GM23338 (cell line): ENCODE results near the gene FRMD4A. TPM values are rescaled to one million over a fixed set of nuclear protein-coding genes. Genes with fewer than 3 reads are reported as not detected.

Experiments used
- ATAC-seq: fragments of 200-7000 bp; cut with Tn5 transposase; 3 replicates; pipeline ENCODE4 v1.9.1; 2020
- DNase-seq: peaks from one replicate; pipeline ENCODE4 v3.0.0-alpha.2; 2015; ENCODE audit warnings: low spot score
- H2AFZ ChIP-seq: fragments of 200-600 bp; sonication (generic); 2 replicates; pipeline ENCODE4 v1.8.0; 2016; ENCODE audit warnings: antibody characterized with exemption, mild to moderate bottlenecking, moderate library complexity
- H3F3A ChIP-seq: fragments of 200-600 bp; sonication (generic); replicated peaks from 2 replicates; pipeline ENCODE4 v1.8.0; 2017; ENCODE audit warnings: antibody characterized with exemption, mixed run types, low read depth
- H3K27ac ChIP-seq: fragments of 200-600 bp; sonication (generic); 2 replicates; pipeline ENCODE4 v1.6.1; 2016; ENCODE audit warnings: low read depth
- H3K27me3 ChIP-seq: fragments of 200-600 bp; sonication (generic); 2 replicates; pipeline ENCODE4 v1.8.0; 2016; ENCODE audit warnings: mild to moderate bottlenecking, mixed run types, moderate library complexity; ENCODE audit not compliant: insufficient read depth
- H3K36me3 ChIP-seq: fragments of 200-600 bp; sonication (generic); 2 replicates; pipeline ENCODE4 v1.8.0; 2016; ENCODE audit warnings: mild to moderate bottlenecking; ENCODE audit not compliant: insufficient read depth
- H3K4me1 ChIP-seq: fragments of 200-600 bp; sonication (generic); 2 replicates; pipeline ENCODE4 v1.8.0; 2016; ENCODE audit warnings: mild to moderate bottlenecking, moderate library complexity; ENCODE audit not compliant: insufficient read depth
- H3K4me2 ChIP-seq: fragments of 200-600 bp; sonication (generic); 2 replicates; pipeline ENCODE4 v1.7.1; 2017; ENCODE audit warnings: mixed run types
- H3K4me3 ChIP-seq: fragments of 200-600 bp; sonication (generic); 2 replicates; pipeline ENCODE4 v1.6.1; 2016; ENCODE audit warnings: mixed run types
- H3K79me2 ChIP-seq: fragments of 200-600 bp; sonication (generic); replicated peaks from 2 replicates; pipeline ENCODE4 v1.8.0; 2017; ENCODE audit warnings: mild to moderate bottlenecking; ENCODE audit not compliant: insufficient read depth
- H3K9me2 ChIP-seq: fragments of 200-600 bp; sonication (generic); 2 replicates; pipeline ENCODE4 v1.8.0; 2017; ENCODE audit not compliant: insufficient read depth
- H4K20me1 ChIP-seq: fragments of 200-600 bp; sonication (generic); replicated peaks from 2 replicates; pipeline ENCODE4 v1.8.0; 2017; ENCODE audit warnings: mild to moderate bottlenecking; ENCODE audit not compliant: insufficient read depth
- H3K27ac Mint-ChIP-seq: 2 replicates; pipeline ENCODE4 v1.8.0; 2020; ENCODE audit warnings: inconsistent platforms, mild to moderate bottlenecking, moderate library complexity, mixed read lengths
- H3K27me3 Mint-ChIP-seq: 3 replicates; pipeline ENCODE4 v1.8.0; 2022; ENCODE audit warnings: low read depth, mild to moderate bottlenecking, moderate library complexity, mixed read lengths, inconsistent platforms; ENCODE audit not compliant: insufficient read depth, poor library complexity
- H3K36me3 Mint-ChIP-seq: 3 replicates; pipeline ENCODE4 v1.8.0; 2021; ENCODE audit warnings: low read depth, mild to moderate bottlenecking, inconsistent platforms, moderate library complexity, mixed read lengths
- H3K4me1 Mint-ChIP-seq: 3 replicates; pipeline ENCODE4 v1.8.0; 2020; ENCODE audit warnings: mild to moderate bottlenecking, inconsistent platforms, mixed read lengths
- H3K4me3 Mint-ChIP-seq: 3 replicates; pipeline ENCODE4 v1.8.0; 2021; ENCODE audit warnings: moderate library complexity, mild to moderate bottlenecking, inconsistent platforms, mixed read lengths
- H3K9me3 Mint-ChIP-seq: 3 replicates; pipeline ENCODE4 v1.8.0; 2020; ENCODE audit warnings: moderate library complexity, mild to moderate bottlenecking, inconsistent platforms, mixed read lengths
- EZH2 ChIP-seq: fragments of 200-600 bp; sonication (generic); IDR thresholded peaks from one replicate; pipeline ENCODE4 v1.8.0; 2017; ENCODE audit warnings: antibody characterized with exemption, mild to moderate bottlenecking, low read depth; ENCODE audit not compliant: unreplicated experiment
- ZNF331 ChIP-seq: fragments of 250-450 bp; sonication (Bioruptor Pico); IDR thresholded peaks from 2 replicates; pipeline ENCODE4 v1.5.0; 2020; ENCODE audit warnings: low read depth, mild to moderate bottlenecking, moderate library complexity
- ZNF462 ChIP-seq: fragments of 250-450 bp; sonication (Bioruptor Pico); IDR thresholded peaks from 2 replicates; pipeline ENCODE4 v1.5.0; 2020; ENCODE audit warnings: mild to moderate bottlenecking, moderate library complexity
- polyA plus RNA-seq: library from polyadenylated mRNA; unstranded; fragments of >200 nt; fragmentation: Nextera tagmentation; extraction: Ambion mirVana; gene quantifications from 2 replicates; pipeline ENCODE4 v1.2.1, GENCODE V29; 2016
- total RNA-seq: library from RNA; depleted of rRNA; stranded (reverse); fragments of >200 nt; shearing (Covaris generic); gene quantifications from 2 replicates; pipeline ENCODE4 v1.2.3, GENCODE V29; 2014

Gene FRMD4A
- total and polyA plus RNA-seq, 2 experiments from 2014 or later: 14.0 to 20.1 TPM

GRCh38 chr10:14142606-14143250 lies 188.0 kb downstream of the FRMD4A start:
- H3K27ac Mint-ChIP-seq: no peak overlapping the region
- H3K36me3 ChIP-seq: no peaks in the 10 kb centered on the region
- no peak overlapping the region for H3K4me3 ChIP-seq

More at GRCh38 chr10:14142606-14143250, 188.0 kb downstream of the FRMD4A start:
- no peak for TF ChIP-seq EZH2
- TF ChIP-seq ZNF331 (CRISPR knock-in tag): no peak
- no peak for TF ChIP-seq ZNF462 (CRISPR knock-in tag)
- H4K20me1 ChIP-seq: no peaks in the 10 kb centered on the region
- no peaks in the 10 kb centered on the region for H3K4me1 ChIP-seq
- H3F3A ChIP-seq: no peaks in the 10 kb centered on the region
- Mint-ChIP-seq H3K27me3 (peaks cover 3% of the 10 kb centered on the region), H3K4me3 (no peak overlapping the region), H3K36me3 (no peaks in the 10 kb centered on the region), H3K9me3 (no peaks in the 10 kb centered on the region), H3K4me1 (peaks cover under 1% of the 10 kb centered on the region; the same call in 2 of the 3 replicates)
- no peaks in the 10 kb centered on the region for H3K79me2 ChIP-seq
- 0 out of 2 replicates have a peak, but pooled peaks cover 2% of the 10 kb centered on the region for H3K9me2 ChIP-seq
- H3K4me2 ChIP-seq: no peak overlapping the region
- H3K27ac ChIP-seq: no peak overlapping the region
- no peak overlapping the region for H2AFZ ChIP-seq
- no peak for DNase-seq
- no peaks in the 10 kb centered on the region for H3K27me3 ChIP-seq
- ATAC-seq: no peak
